CD8-positive, alpha-beta memory T cell (primary cell): ENCODE measurements around the gene POT1. TPM values are rescaled to one million over a fixed set of nuclear protein-coding genes. Genes with fewer than 3 reads are reported as not detected.

Experiments used
- CTCF ChIA-PET: fragments of 350-600 bp; sonication (Branson Sonifier 250); formaldehyde crosslinking; loops from one replicate; lab custom pipeline; 2021; ENCODE audit warnings: antibody characterized with exemption; lab: Charles Lee
- POLR2A ChIA-PET: fragments of 350-600 bp; sonication (Branson Sonifier 250); formaldehyde crosslinking; loops from one replicate; lab custom pipeline; 2021; ENCODE audit warnings: antibody characterized with exemption; lab: Charles Lee
- DNase-seq, 5 donors: peaks; one replicate each; pipeline versions ENCODE4 v3.0.0 to v3.0.0-alpha.2; 2020 to 2022; ENCODE audit warnings: mixed read lengths in 1 of 5
- H3K27ac ChIP-seq: one replicate; pipeline ENCODE4 v1.7.0; 2013; ENCODE audit warnings: low read depth, mild to moderate bottlenecking, low read length, moderate library complexity
- H3K27me3 ChIP-seq: 2 replicates; pipeline ENCODE4 v1.7.0; 2013; ENCODE audit warnings: low read length, mild to moderate bottlenecking; ENCODE audit not compliant: insufficient read depth, poor library complexity, severe bottlenecking
- H3K36me3 ChIP-seq: 2 replicates; pipeline ENCODE4 v1.7.0; 2013; ENCODE audit warnings: mild to moderate bottlenecking, low read length, moderate library complexity; ENCODE audit not compliant: insufficient read depth
- H3K4me1 ChIP-seq: 2 replicates; pipeline ENCODE4 v1.7.0; 2013; ENCODE audit warnings: mild to moderate bottlenecking, low read length, moderate library complexity; ENCODE audit not compliant: insufficient read depth
- H3K4me3 ChIP-seq: 2 replicates; pipeline ENCODE4 v1.7.0; 2013; ENCODE audit warnings: mild to moderate bottlenecking, low read length
- H3K9me3 ChIP-seq: 2 replicates; pipeline ENCODE4 v1.7.0; 2013; ENCODE audit warnings: mild to moderate bottlenecking, low read length
- H3K27ac Mint-ChIP-seq, 8 donors: one replicate each; pipeline ENCODE4 v1.8.0; 2020 to 2021; ENCODE audit warnings: mixed read lengths in 8 of 8, mild to moderate bottlenecking in 6 of 8, inconsistent platforms in 3 of 8, moderate library complexity in 3 of 8
- H3K27me3 Mint-ChIP-seq, 2 donors: one replicate each; pipeline ENCODE4 v1.8.0; 2020 to 2021; ENCODE audit warnings: mixed read lengths in 2 of 2, mild to moderate bottlenecking in 1 of 2, moderate library complexity in 1 of 2
- H3K36me3 Mint-ChIP-seq, 3 donors: one replicate each; pipeline ENCODE4 v1.8.0; 2020 to 2021; ENCODE audit warnings: mixed read lengths in 3 of 3, inconsistent platforms in 1 of 3, mild to moderate bottlenecking in 1 of 3
- H3K4me1 Mint-ChIP-seq, 3 donors: one replicate each; pipeline ENCODE4 v1.8.0; 2020 to 2021; ENCODE audit warnings: mixed read lengths in 3 of 3, inconsistent platforms in 1 of 3, mild to moderate bottlenecking in 1 of 3
- H3K4me3 Mint-ChIP-seq, 7 donors: one replicate each; pipeline ENCODE4 v1.8.0; 2020 to 2021; ENCODE audit warnings: mixed read lengths in 7 of 7, mild to moderate bottlenecking in 6 of 7, moderate library complexity in 4 of 7, inconsistent platforms in 2 of 7
- H3K9me3 Mint-ChIP-seq, 5 donors: one replicate each; pipeline ENCODE4 v1.8.0; 2020 to 2022; ENCODE audit warnings: mixed read lengths in 5 of 5, mild to moderate bottlenecking in 3 of 5, moderate library complexity in 2 of 5, inconsistent platforms in 1 of 5
- polyA plus RNA-seq: library from polyadenylated mRNA; unstranded; fragments of 300-500 nt; fragmentation: Illumina TruSeq; gene quantifications from one replicate; pipeline ENCODE4 v1.2.3, GENCODE V29; 2021
- total RNA-seq, 2 experiments: library from RNA; stranded (reverse); gene quantifications; one replicate each; pipeline ENCODE4 v1.2.3, GENCODE V29; 2021

POT1 gene
- total and polyA plus RNA-seq, 3 experiments from 2014 or later, result 21.8 to 34.2 (median 24.0) TPM

DNA sequence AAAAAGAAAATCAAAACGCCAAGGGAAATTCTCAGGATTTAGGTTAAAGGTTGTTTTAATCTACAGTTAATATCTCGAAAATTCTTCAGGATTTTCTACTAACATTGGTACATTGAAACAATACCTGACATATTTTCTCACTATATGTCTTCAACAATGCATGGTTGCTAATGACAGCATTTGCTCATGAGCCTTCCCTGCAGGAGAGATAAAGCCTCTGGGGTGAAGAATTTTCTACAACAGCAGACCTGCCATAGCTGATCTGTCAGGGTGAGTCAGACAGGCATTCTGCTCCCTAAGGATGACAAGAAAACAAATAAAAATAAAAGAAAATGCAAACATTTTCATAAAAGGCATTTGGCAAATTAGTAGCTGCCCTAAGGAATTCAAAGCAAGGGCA lies 152.4 kb downstream of the POT1 start:
- CTCF ChIA-PET, result no interaction called here
- H3K9me3 Mint-ChIP-seq, result no peaks in the 10 kb centered on the region

DNA sequence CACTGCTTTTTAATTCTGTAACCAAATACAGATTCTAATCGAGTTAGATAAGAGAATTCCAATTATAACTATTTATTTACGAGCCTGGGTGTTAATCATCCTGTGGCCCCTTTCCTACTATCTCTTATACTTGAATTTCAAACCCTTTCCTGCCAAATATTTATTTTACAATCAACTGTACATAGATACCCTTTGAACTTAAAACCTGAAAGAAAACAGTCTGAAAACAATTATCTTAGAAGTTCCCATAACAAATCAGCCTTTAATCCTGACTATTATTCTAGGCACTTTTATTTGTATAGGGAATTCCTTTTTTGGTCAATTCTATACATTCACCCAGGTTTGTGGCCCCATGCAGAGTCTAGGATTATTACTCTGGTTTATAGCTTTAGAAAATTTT lies 153.5 kb downstream of the POT1 start:
- H3K4me1 Mint-ChIP-seq, result no peaks in the 10 kb centered on the region
- POLR2A ChIA-PET, result no interaction called here
- CTCF ChIA-PET, result no interaction called here
- Histone ChIP-seq H3K4me1 (no peaks in the 10 kb centered on the region), H3K9me3 (no peaks in the 10 kb centered on the region), H3K36me3 (no peaks in the 10 kb centered on the region), H3K27ac (no peak overlapping the region), H3K27me3 (no peaks in the 10 kb centered on the region), H3K4me3 (no peak overlapping the region)
- no peak for DNase-seq
- H3K27ac Mint-ChIP-seq, result no peak overlapping the region
- H3K9me3 Mint-ChIP-seq, result no peaks in the 10 kb centered on the region
- no peak overlapping the region for H3K4me3 Mint-ChIP-seq
- no peaks in the 10 kb centered on the region for H3K36me3 Mint-ChIP-seq
- peaks cover 3 to 6% of the 10 kb centered on the region in 2 donors for H3K27me3 Mint-ChIP-seq

More for the DNA sequence above, 152.4 kb downstream of the POT1 start:
- no peak for DNase-seq
- no peak overlapping the region for H3K4me3 Mint-ChIP-seq
- Histone ChIP-seq H3K27ac (no peak overlapping the region), H3K9me3 (no peaks in the 10 kb centered on the region), H3K27me3 (no peaks in the 10 kb centered on the region), H3K4me3 (no peak overlapping the region), H3K36me3 (no peaks in the 10 kb centered on the region), H3K4me1 (no peaks in the 10 kb centered on the region)
- no peaks in the 10 kb centered on the region for H3K36me3 Mint-ChIP-seq
- POLR2A ChIA-PET, result no interaction called here
- H3K27me3 Mint-ChIP-seq, result peaks cover 0 to 6% of the 10 kb centered on the region in 2 donors
- no peak overlapping the region for H3K27ac Mint-ChIP-seq
- no peaks in the 10 kb centered on the region for H3K4me1 Mint-ChIP-seq

DNA sequence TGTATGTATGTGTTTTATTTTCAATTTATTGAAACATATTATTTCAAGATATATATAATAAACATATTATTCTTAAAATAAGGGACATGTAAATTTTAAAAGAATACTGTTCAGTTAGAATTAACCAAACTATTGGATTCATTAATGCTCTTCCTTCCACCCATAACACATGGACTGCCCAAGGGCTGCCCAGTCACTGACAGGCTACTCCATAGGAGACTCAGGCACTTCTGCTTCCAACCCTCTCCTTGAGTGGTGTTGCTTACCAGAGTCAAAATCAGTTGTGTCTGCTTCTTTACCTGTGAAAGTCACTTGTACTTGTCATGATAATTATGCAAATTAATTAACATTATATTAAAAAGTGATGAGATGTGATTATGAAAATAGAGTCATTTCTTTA lies 154.2 kb downstream of the POT1 start:
- H3K36me3 Mint-ChIP-seq, result no peaks in the 10 kb centered on the region
- no peaks in the 10 kb centered on the region for H3K27me3 ChIP-seq
- POLR2A ChIA-PET, result no interaction called here
- H3K4me3 Mint-ChIP-seq, result no peak overlapping the region
- peaks cover 6% of the 10 kb centered on the region in 2 donors for H3K27me3 Mint-ChIP-seq
- DNase-seq, result no peak
- H3K36me3 ChIP-seq, result no peaks in the 10 kb centered on the region
- CTCF ChIA-PET, result no interaction called here
- no peaks in the 10 kb centered on the region for H3K4me1 Mint-ChIP-seq
- no peak overlapping the region for H3K27ac Mint-ChIP-seq
- no peak overlapping the region for H3K27ac ChIP-seq
- H3K4me3 ChIP-seq, result no peak overlapping the region
- no peaks in the 10 kb centered on the region for H3K9me3 ChIP-seq
- no peaks in the 10 kb centered on the region for H3K4me1 ChIP-seq
- H3K9me3 Mint-ChIP-seq, result no peaks in the 10 kb centered on the region

DNA sequence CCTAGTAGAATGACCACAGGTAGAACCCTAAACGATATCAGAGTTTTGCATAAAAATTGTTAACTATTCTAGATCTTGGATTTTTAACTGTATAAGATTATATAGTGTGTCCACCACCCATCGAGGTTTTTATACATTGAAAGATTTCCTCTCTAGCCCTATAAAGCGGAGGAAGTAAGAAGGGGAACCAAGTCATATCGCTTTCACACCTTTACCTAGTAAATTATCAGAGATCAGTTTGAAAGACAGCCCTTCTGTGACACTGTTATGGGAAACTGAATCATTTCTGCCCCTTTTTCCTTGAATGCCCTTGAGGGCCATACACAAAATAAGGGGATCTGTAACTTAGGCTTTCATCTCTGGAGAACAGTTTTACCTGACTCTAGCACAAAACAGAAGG lies 155.7 kb downstream of the POT1 start:
- CTCF ChIA-PET, result no interaction called here
- H3K9me3 ChIP-seq, result no peaks in the 10 kb centered on the region
- no peaks in the 10 kb centered on the region for H3K4me1 ChIP-seq
- H3K27me3 ChIP-seq, result no peaks in the 10 kb centered on the region
- H3K36me3 ChIP-seq, result no peaks in the 10 kb centered on the region
- H3K27ac ChIP-seq, result no peak overlapping the region
- Mint-ChIP-seq H3K9me3 (no peaks in the 10 kb centered on the region), H3K4me3 (no peak overlapping the region), H3K27me3 (peaks cover 6% of the 10 kb centered on the region in 2 donors), H3K27ac (no peak overlapping the region), H3K36me3 (no peaks in the 10 kb centered on the region), H3K4me1 (no peaks in the 10 kb centered on the region)
- H3K4me3 ChIP-seq, result no peak overlapping the region
- POLR2A ChIA-PET, result no interaction called here
- no peak for DNase-seq

DNA sequence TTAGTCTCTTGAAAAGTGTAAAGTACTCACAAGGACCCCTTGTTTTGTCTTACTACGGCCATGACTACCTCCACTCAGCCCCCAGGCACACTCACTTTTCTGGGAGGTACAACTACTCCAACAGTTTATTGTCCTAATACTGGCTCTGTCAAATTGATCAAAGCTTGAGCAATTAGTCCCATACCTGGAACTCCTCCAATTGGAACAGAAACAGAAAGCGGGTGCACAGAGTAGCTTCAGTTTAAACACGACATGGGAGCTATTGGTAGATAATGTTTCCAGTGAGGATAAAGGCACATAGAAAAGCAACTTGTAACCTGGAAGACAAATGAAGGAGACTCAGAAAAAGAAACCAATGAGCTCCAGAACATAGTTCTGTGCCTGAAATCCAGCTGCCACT lies 156.3 kb downstream of the POT1 start:
- H3K27me3 Mint-ChIP-seq, result peaks cover 6% of the 10 kb centered on the region in 2 donors
- no peaks in the 10 kb centered on the region for H3K36me3 Mint-ChIP-seq
- H3K4me3 Mint-ChIP-seq, result no peak overlapping the region
- no peaks in the 10 kb centered on the region for H3K9me3 ChIP-seq
- H3K4me3 ChIP-seq, result no peak overlapping the region
- ChIA-PET POLR2A (no interaction called here), CTCF (no interaction called here)
- H3K36me3 ChIP-seq, result no peaks in the 10 kb centered on the region
- H3K27ac Mint-ChIP-seq, result no peak overlapping the region
- no peak overlapping the region for H3K27ac ChIP-seq
- no peaks in the 10 kb centered on the region for H3K4me1 Mint-ChIP-seq
- H3K9me3 Mint-ChIP-seq, result no peaks in the 10 kb centered on the region
- DNase-seq, result no peak
- H3K4me1 ChIP-seq, result no peaks in the 10 kb centered on the region
- H3K27me3 ChIP-seq, result no peaks in the 10 kb centered on the region

Other genes with a start within 250 kb of the POT1 start
- gene GPR37, start 164.0 kb downstream of the POT1 start, total RNA-seq, result not detected
- not detected for gene GPR37, start 164.0 kb downstream of the POT1 start, polyA plus RNA-seq